Measurements from ENCODE around the gene GTF3C1. TPM values are rescaled to one million over a fixed set of nuclear protein-coding genes. Genes with fewer than 3 reads are reported as not detected.

The GTF3C1 gene
- total and polyA plus RNA-seq, 2 of the 8 experiments (the other 6 are each of a cell fraction or from before 2014, with no cell fraction given), result 89.3 to 126 TPM

DNA sequence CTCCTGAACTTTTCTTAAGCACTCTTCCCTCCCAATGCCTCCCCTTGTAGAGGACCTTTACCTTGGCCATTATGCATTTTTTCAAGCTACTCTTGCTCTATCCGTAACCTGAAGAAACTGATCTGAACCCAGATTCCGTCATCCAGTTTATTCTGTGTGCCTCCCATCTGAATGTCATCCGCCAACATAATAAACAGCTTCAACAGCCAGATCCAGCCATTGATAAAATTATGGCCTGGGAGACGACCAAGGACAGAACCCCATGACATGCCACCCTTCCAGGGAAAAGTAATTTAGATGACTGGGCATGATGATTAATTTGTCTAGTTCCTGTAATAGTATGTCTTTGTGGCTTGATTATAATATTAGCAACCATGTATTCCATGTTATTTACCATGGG lies 42.1 kb upstream of the GTF3C1 start:
- Histone ChIP-seq H2BK120ac (replicated peaks; ENCODE audit: low read depth, low read length) (no peak overlapping the region), H3K23ac (ENCODE audit: insufficient read length) (no peak overlapping the region), H3K4me1 (replicated peaks in 1 of 4; ENCODE audit: control insufficient read depth in 3 of 4, insufficient read depth in 4 of 4, low read length in 3 of 4) (no peaks in the 10 kb centered on the region), H3K4me2 (ENCODE audit: insufficient read depth in 1 of 2, low read depth in 2 of 2, low read length in 2 of 2) (no peak overlapping the region), H2BK20ac (ENCODE audit: low read length) (no peak overlapping the region), H3K4me3 (ENCODE audit: extremely low read depth in 1 of 4, insufficient read depth in 2 of 4, low read depth in 3 of 4, low read length in 4 of 4) (no peak overlapping the region), H3K79me2 (ENCODE audit: control insufficient read depth in 1 of 2, insufficient read depth in 2 of 2, low read length in 2 of 2) (no peaks in the 10 kb centered on the region), H2AFZ (ENCODE audit: low read length) (no peak overlapping the region), H3K4ac (replicated peaks; ENCODE audit: insufficient read length, low read depth, low read length) (no peak overlapping the region), H4K20me1 (replicated peaks in 1 of 2; ENCODE audit: control insufficient read depth in 1 of 2, insufficient read depth in 2 of 2, low read length in 2 of 2) (no peaks in the 10 kb centered on the region), H3K9ac (replicated peaks in 1 of 4; ENCODE audit: extremely low read depth in 1 of 4, low read depth in 3 of 4, low read length in 3 of 4) (no peak overlapping the region), H3K79me1 (ENCODE audit: low read depth, low read length) (no peaks in the 10 kb centered on the region), H4K8ac (ENCODE audit: extremely low read depth, insufficient read depth, low read length) (no peak overlapping the region), H4K91ac (replicated peaks; ENCODE audit: insufficient read length, low read length) (no peak overlapping the region), H2BK5ac (ENCODE audit: low read depth, low read length) (no peak overlapping the region), H3K23me2 (ENCODE audit: low read depth, low read length) (no peaks in the 10 kb centered on the region), H3K9me3 (ENCODE audit: insufficient read depth in 2 of 2, low read depth in 1 of 2, low read length in 1 of 2) (no peaks in the 10 kb centered on the region; a peak in 1 of 4 replicates), H3K27me3 (replicated peaks in 1 of 4; ENCODE audit: control insufficient read depth in 3 of 4, extremely low read depth in 1 of 4, insufficient read depth in 3 of 4, low read length in 3 of 4) (no peaks in the 10 kb centered on the region), H2AK5ac (ENCODE audit: low read depth, low read length) (no peak overlapping the region), H3K27ac (ENCODE audit: low read depth, low read length) (no peak overlapping the region), H3K36me3 (ENCODE audit: control insufficient read depth in 2 of 4, insufficient read depth in 4 of 4, low read length in 3 of 4) (no peaks in the 10 kb centered on the region), H4K5ac (ENCODE audit: insufficient read length, low read depth, low read length) (no peak overlapping the region), H2BK15ac (ENCODE audit: low read length) (no peak overlapping the region), H3K18ac (ENCODE audit: extremely low read depth, low read length) (no peak overlapping the region), H2BK12ac (ENCODE audit: low read depth, low read length) (no peak overlapping the region), H3K56ac (replicated peaks; ENCODE audit: insufficient read length, low read depth, low read length) (no peak overlapping the region), H3K14ac (ENCODE audit: insufficient read length) (no peak overlapping the region)
- DNase-seq (ENCODE audit: low read depth in 1 of 2, low spot score in 2 of 2), result no peak
- no peak for TF ChIP-seq TCF12 (IDR thresholded peaks at IDR 0.05; ENCODE audit: low read depth, low read length)
- no peak for TF ChIP-seq HDAC2 (IDR thresholded peaks at IDR 0.05; ENCODE audit: borderline replicate concordance in 1 of 2, low read depth in 2 of 2, low read length in 2 of 2)
- no peak for TF ChIP-seq RBBP5 (IDR thresholded peaks at IDR 0.05; ENCODE audit: borderline replicate concordance, low read depth, low read length)
- FAIRE-seq, result no peak
- ChIA-PET POLR2A (ENCODE audit: partially characterized antibody) (no interaction called here), CTCF (ENCODE audit: partially characterized antibody) (interaction anchor here (1.2 kb wide), 1 partner anchor 78 kb away, joined by 3 read pairs; no protein-coding TSS in a partner anchor)
- WGBS, 2 experiments (ENCODE audit: extremely low coverage in 1 of 2, insufficient coverage in 1 of 2, insufficient read length in 1 of 2, insufficient replicate concordance in 2 of 2, low coverage in 1 of 2, low lambda C conversion rate in 2 of 2, missing lambda C conversion rate in 1 of 2), result 100% methylated on average over 4 of the region's 4 CpGs; no CpG with 5 or more reads in 1 of the 2 experiments
